H1 (cell line): ENCODE measurements around the gene SCAMP2. TPM values are rescaled to one million over a fixed set of nuclear protein-coding genes. Genes with fewer than 3 reads are reported as not detected.

Experiments used
- BRCA1 ChIP-seq: IDR thresholded peaks from 2 replicates; pipeline ENCODE4 v1.6.1; 2012; ENCODE audit warnings: low read depth, low read length, improper control_type of control experiment
- CEBPB ChIP-seq: IDR thresholded peaks from 2 replicates; pipeline ENCODE4 v1.6.1; 2012; ENCODE audit warnings: low read depth, low read length
- CHD1 ChIP-seq: IDR thresholded peaks from 2 replicates; pipeline ENCODE4 v1.6.1; 2012; ENCODE audit warnings: low read depth, low read length, improper control_type of control experiment
- FOSL1 ChIP-seq: IDR thresholded peaks from 2 replicates; pipeline ENCODE4 v1.6.1; 2011; ENCODE audit warnings: mild to moderate bottlenecking, low read depth, low read length, moderate library complexity; ENCODE audit not compliant: insufficient read depth
- GTF2F1 ChIP-seq: IDR thresholded peaks from 2 replicates; pipeline ENCODE4 v1.6.1; 2012; ENCODE audit warnings: low read depth, low read length, improper control_type of control experiment, borderline replicate concordance
- JUND ChIP-seq: IDR thresholded peaks from 2 replicates; pipeline ENCODE4 v1.6.1; 2011; ENCODE audit warnings: mild to moderate bottlenecking, improper control_type of control experiment, low read length
- KDM5A ChIP-seq: fragments of 200-600 bp; IDR thresholded peaks from 2 replicates; pipeline ENCODE4 v1.7.1; 2012; ENCODE audit warnings: mild to moderate bottlenecking, low read length, inconsistent platforms, mixed read lengths
- RXRA ChIP-seq: IDR thresholded peaks from 2 replicates; pipeline ENCODE4 v1.6.1; 2011; ENCODE audit warnings: low read depth, mild to moderate bottlenecking, low read length, moderate library complexity; ENCODE audit not compliant: insufficient read depth
- polyA plus RNA-seq, 7 experiments: library from polyadenylated mRNA; depleted of rRNA in 3 of 7; stranded (reverse) in 5 of 7; unstranded in 2 of 7; fragments of >200 nt in 5 of 7; fragments of 200-250 nt in 2 of 7; gene quantifications; 1 replicate in 5 of 7; 2 replicates in 1 of 7; 4 replicates in 1 of 7; pipeline versions ENCODE4 v1.2.1 to v1.2.3, GENCODE V29; 2011 to 2013; ENCODE audit warnings: missing spikeins in 2 of 7, mixed read lengths in 2 of 7
- total RNA-seq: library from RNA; stranded (reverse); fragmentation: NEBNext Ultra II Directional; extraction: Animal tissue kit (Norgen Biotek cat#: 25700); gene quantifications from 2 replicates; pipeline ENCODE4 v1.2.1, GENCODE V29; 2021
- TF ChIP-seq, protein P1 (sequence below): fragments of 300-600 bp; sonication (generic); IDR thresholded peaks from 2 replicates; pipeline ENCODE4 v1.7.1; 2012; ENCODE audit warnings: low read length, moderate library complexity, mild to moderate bottlenecking, inconsistent platforms; ENCODE audit not compliant: insufficient replicate concordance
- TF ChIP-seq, protein P2 (sequence below): IDR thresholded peaks from 2 replicates; pipeline ENCODE4 v1.6.1; 2011; ENCODE audit warnings: low read depth, mild to moderate bottlenecking, low read length; ENCODE audit not compliant: insufficient read depth

SCAMP2 gene
- total and polyA plus RNA-seq, 2 of the 8 experiments (the other 6 are each of a cell fraction or from before 2014, with no cell fraction given), result 41.7 to 131 TPM

DNA sequence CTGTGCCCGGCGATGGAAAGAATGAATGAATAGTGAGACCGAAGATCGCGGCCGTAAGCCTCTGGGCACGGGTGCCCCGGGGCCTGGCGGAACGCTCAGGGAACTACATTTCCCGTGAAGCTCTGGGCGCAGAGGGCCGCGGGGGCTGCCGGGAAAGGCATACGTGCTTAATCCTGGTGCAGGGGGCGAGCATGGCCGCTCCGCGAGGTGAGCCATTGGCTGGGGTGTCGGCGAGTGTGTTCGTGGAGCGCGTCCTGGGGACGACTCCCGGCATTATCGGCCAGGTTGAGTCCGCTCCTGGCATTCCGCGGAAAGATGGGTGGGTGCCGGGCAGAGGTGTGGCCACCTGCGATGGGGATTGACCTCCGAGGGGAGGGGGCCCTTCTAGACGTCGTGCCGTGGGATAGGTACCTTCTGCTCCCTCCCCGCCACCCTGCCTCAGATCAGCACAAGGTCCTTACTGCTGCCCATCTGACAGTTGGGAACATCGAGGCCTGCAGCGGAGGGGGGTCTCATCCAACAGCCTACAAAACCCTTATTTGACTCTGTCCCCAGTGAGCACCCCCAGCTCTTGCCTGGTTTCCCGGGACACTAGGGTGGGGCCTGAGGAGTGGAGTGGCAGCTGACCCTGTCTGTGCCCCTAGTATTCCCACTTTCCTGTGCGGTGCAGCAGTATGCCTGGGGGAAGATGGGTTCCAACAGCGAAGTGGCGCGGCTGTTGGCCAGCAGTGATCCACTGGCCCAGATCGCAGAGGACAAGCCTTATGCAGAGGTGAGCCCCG, 16.9 kb upstream of the SCAMP2 start, which contains the start of gene MPI (continued):
- TF ChIP-seq, protein P1, sequence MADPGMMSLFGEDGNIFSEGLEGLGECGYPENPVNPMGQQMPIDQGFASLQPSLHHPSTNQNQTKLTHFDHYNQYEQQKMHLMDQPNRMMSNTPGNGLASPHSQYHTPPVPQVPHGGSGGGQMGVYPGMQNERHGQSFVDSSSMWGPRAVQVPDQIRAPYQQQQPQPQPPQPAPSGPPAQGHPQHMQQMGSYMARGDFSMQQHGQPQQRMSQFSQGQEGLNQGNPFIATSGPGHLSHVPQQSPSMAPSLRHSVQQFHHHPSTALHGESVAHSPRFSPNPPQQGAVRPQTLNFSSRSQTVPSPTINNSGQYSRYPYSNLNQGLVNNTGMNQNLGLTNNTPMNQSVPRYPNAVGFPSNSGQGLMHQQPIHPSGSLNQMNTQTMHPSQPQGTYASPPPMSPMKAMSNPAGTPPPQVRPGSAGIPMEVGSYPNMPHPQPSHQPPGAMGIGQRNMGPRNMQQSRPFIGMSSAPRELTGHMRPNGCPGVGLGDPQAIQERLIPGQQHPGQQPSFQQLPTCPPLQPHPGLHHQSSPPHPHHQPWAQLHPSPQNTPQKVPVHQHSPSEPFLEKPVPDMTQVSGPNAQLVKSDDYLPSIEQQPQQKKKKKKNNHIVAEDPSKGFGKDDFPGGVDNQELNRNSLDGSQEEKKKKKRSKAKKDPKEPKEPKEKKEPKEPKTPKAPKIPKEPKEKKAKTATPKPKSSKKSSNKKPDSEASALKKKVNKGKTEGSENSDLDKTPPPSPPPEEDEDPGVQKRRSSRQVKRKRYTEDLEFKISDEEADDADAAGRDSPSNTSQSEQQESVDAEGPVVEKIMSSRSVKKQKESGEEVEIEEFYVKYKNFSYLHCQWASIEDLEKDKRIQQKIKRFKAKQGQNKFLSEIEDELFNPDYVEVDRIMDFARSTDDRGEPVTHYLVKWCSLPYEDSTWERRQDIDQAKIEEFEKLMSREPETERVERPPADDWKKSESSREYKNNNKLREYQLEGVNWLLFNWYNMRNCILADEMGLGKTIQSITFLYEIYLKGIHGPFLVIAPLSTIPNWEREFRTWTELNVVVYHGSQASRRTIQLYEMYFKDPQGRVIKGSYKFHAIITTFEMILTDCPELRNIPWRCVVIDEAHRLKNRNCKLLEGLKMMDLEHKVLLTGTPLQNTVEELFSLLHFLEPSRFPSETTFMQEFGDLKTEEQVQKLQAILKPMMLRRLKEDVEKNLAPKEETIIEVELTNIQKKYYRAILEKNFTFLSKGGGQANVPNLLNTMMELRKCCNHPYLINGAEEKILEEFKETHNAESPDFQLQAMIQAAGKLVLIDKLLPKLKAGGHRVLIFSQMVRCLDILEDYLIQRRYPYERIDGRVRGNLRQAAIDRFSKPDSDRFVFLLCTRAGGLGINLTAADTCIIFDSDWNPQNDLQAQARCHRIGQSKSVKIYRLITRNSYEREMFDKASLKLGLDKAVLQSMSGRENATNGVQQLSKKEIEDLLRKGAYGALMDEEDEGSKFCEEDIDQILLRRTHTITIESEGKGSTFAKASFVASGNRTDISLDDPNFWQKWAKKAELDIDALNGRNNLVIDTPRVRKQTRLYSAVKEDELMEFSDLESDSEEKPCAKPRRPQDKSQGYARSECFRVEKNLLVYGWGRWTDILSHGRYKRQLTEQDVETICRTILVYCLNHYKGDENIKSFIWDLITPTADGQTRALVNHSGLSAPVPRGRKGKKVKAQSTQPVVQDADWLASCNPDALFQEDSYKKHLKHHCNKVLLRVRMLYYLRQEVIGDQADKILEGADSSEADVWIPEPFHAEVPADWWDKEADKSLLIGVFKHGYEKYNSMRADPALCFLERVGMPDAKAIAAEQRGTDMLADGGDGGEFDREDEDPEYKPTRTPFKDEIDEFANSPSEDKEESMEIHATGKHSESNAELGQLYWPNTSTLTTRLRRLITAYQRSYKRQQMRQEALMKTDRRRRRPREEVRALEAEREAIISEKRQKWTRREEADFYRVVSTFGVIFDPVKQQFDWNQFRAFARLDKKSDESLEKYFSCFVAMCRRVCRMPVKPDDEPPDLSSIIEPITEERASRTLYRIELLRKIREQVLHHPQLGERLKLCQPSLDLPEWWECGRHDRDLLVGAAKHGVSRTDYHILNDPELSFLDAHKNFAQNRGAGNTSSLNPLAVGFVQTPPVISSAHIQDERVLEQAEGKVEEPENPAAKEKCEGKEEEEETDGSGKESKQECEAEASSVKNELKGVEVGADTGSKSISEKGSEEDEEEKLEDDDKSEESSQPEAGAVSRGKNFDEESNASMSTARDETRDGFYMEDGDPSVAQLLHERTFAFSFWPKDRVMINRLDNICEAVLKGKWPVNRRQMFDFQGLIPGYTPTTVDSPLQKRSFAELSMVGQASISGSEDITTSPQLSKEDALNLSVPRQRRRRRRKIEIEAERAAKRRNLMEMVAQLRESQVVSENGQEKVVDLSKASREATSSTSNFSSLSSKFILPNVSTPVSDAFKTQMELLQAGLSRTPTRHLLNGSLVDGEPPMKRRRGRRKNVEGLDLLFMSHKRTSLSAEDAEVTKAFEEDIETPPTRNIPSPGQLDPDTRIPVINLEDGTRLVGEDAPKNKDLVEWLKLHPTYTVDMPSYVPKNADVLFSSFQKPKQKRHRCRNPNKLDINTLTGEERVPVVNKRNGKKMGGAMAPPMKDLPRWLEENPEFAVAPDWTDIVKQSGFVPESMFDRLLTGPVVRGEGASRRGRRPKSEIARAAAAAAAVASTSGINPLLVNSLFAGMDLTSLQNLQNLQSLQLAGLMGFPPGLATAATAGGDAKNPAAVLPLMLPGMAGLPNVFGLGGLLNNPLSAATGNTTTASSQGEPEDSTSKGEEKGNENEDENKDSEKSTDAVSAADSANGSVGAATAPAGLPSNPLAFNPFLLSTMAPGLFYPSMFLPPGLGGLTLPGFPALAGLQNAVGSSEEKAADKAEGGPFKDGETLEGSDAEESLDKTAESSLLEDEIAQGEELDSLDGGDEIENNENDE, result no peak
- TF ChIP-seq KDM5A (no peak; the same call in 1 of the 2 replicates), CHD1 (no peak), GTF2F1 (no peak), RXRA (no peak), FOSL1 (no peak), CEBPB (no peak), BRCA1 (no peak), JUND (no peak)
- TF ChIP-seq, protein P2, sequence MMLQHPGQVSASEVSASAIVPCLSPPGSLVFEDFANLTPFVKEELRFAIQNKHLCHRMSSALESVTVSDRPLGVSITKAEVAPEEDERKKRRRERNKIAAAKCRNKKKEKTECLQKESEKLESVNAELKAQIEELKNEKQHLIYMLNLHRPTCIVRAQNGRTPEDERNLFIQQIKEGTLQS, result no peak
